Smooth muscle cell (in vitro differentiated cells): Measurements from ENCODE around the gene GMPPA. TPM values are rescaled to one million over a fixed set of nuclear protein-coding genes. Genes with fewer than 3 reads are reported as not detected.
A peak's percentile ranks its signal among the peaks of the same experiment; 100 is the strongest.

ENCODE experiments used
- DNase-seq: peaks from one replicate; lab custom pipeline; 2025; ENCODE audit not compliant: unreplicated experiment; lab: John Stamatoyannopoulos, UW
- H2AFZ ChIP-seq: fragments of 200-600 bp; sonication (generic); 2 replicates; pipeline ENCODE4 v1.6.0; 2016; ENCODE audit warnings: antibody characterized with exemption, low read depth, mild to moderate bottlenecking
- H3F3A ChIP-seq: fragments of 200-600 bp; sonication (generic); 2 replicates; pipeline ENCODE4 v1.6.0; 2017; ENCODE audit warnings: antibody characterized with exemption, low read depth
- H3K27ac ChIP-seq: fragments of 200-600 bp; sonication (generic); 2 replicates; pipeline ENCODE4 v1.5.1; 2016; ENCODE audit warnings: low read depth, mild to moderate bottlenecking
- H3K27me3 ChIP-seq: fragments of 200-600 bp; sonication (generic); 2 replicates; pipeline ENCODE4 v1.6.1; 2016; ENCODE audit warnings: low read depth, mild to moderate bottlenecking
- H3K36me3 ChIP-seq: fragments of 200-600 bp; sonication (generic); 2 replicates; pipeline ENCODE4 v1.5.1; 2016; ENCODE audit warnings: low read depth
- H3K4me1 ChIP-seq: fragments of 200-600 bp; sonication (generic); 2 replicates; pipeline ENCODE4 v1.5.1; 2016; ENCODE audit warnings: low read depth
- H3K4me2 ChIP-seq: fragments of 200-600 bp; sonication (generic); 2 replicates; pipeline ENCODE4 v1.6.0; 2016; ENCODE audit warnings: mild to moderate bottlenecking
- H3K4me3 ChIP-seq: fragments of 200-600 bp; sonication (generic); 2 replicates; pipeline ENCODE4 v1.5.1; 2016; ENCODE audit warnings: mild to moderate bottlenecking
- H3K79me2 ChIP-seq: fragments of 200-600 bp; sonication (generic); 2 replicates; pipeline ENCODE4 v1.6.0; 2016; ENCODE audit warnings: low read depth, mild to moderate bottlenecking
- H3K9ac ChIP-seq: fragments of 200-600 bp; sonication (generic); 2 replicates; pipeline ENCODE4 v1.6.0; 2016; ENCODE audit warnings: low read depth
- H3K9me3 ChIP-seq: fragments of 200-600 bp; sonication (generic); replicated peaks from 2 replicates; pipeline ENCODE4 v1.5.1; 2016; ENCODE audit warnings: low read depth
- H4K20me1 ChIP-seq: fragments of 200-600 bp; sonication (generic); 2 replicates; pipeline ENCODE4 v1.6.0; 2016; ENCODE audit warnings: low read depth
- WGBS: methylation state at CpG from one replicate; pipeline ENCODE4 v1.1.7; 2016; ENCODE audit warnings: low lambda C conversion rate; 5-methylcytosine and 5-hydroxymethylcytosine counted together
- polyA plus RNA-seq: library from polyadenylated mRNA; unstranded; fragments of >200 nt; fragmentation: Nextera tagmentation; extraction: Ambion mirVana; gene quantifications from 2 replicates; pipeline ENCODE4 v1.2.1, GENCODE V29; 2016
- total RNA-seq: library from RNA; depleted of rRNA; stranded (reverse); fragments of >200 nt; gene quantifications from 2 replicates; pipeline ENCODE4 v1.2.3, GENCODE V29; 2014
- TF ChIP-seq, protein P1 (sequence below): fragments of 200-600 bp; sonication (generic); IDR thresholded peaks from 2 replicates; pipeline ENCODE4 v1.5.1; 2017; ENCODE audit warnings: borderline replicate concordance, mild to moderate bottlenecking, antibody characterized with exemption; ENCODE audit not compliant: insufficient read depth, poor library complexity, severe bottlenecking

The GMPPA gene
- total and polyA plus RNA-seq, 2 experiments from 2014 or later: 59.3 to 81.7 TPM

DNA sequence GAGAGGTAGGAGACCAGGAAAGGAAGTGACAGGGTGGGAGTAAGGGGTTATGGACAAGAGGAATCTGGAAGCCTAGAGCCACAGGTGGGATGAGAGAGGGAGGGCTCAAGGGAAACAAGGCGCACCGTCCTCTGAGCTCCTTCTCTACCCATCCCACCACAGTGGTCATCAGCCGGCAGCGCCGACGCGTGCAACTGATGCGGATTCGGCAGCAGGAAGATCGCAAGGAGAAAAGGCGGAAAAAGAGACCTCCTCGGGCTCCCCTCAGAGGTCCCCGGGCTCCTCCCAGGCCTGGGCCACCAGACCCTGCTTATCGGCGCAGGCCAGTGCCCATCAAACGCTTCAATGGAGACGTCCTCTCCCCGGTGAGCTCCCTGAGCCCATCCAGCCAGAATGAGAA, 50.3 kb downstream of the GMPPA start:
- Histone ChIP-seq H3K9ac (no peak overlapping the region), H3K4me1 (peaks cover 11% of the 10 kb centered on the region), H3K27me3 (no peaks in the 10 kb centered on the region), H3F3A (no peaks in the 10 kb centered on the region), H4K20me1 (peaks cover 4% of the 10 kb centered on the region), H3K27ac (no peak overlapping the region), H3K36me3 (no peaks in the 10 kb centered on the region), H3K9me3 (no peaks in the 10 kb centered on the region), H3K4me2 (no peak overlapping the region), H2AFZ (no peak overlapping the region), H3K4me3 (no peak overlapping the region), H3K79me2 (no peaks in the 10 kb centered on the region)
- TF ChIP-seq, protein P1, sequence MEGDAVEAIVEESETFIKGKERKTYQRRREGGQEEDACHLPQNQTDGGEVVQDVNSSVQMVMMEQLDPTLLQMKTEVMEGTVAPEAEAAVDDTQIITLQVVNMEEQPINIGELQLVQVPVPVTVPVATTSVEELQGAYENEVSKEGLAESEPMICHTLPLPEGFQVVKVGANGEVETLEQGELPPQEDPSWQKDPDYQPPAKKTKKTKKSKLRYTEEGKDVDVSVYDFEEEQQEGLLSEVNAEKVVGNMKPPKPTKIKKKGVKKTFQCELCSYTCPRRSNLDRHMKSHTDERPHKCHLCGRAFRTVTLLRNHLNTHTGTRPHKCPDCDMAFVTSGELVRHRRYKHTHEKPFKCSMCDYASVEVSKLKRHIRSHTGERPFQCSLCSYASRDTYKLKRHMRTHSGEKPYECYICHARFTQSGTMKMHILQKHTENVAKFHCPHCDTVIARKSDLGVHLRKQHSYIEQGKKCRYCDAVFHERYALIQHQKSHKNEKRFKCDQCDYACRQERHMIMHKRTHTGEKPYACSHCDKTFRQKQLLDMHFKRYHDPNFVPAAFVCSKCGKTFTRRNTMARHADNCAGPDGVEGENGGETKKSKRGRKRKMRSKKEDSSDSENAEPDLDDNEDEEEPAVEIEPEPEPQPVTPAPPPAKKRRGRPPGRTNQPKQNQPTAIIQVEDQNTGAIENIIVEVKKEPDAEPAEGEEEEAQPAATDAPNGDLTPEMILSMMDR: no peak
- WGBS: 98% methylated on average over 18 of the region's 18 CpGs
- no peak for DNase-seq

DNA sequence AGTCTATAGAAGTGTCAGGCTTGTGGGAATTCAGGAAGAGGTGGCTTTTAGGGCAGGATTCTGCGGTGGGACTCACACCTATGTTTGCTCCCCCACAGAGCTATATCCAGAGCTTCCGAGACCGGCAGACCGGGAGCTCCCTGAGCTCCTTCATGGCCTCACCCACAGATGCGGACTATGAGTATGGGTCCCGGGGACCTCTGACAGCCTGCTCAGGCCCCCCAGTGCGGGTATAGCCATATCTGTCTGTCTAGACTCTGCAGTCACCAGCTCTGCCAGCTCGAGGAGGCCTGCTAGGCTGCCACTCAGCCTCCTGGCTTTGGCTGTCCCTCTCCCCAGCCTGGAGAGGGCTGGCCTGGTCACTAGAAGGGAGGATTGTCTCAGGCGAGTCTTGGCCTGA, 50.9 kb downstream of the GMPPA start:
- no peak overlapping the region for H3K27ac ChIP-seq
- DNase-seq: no peak
- H3K9me3 ChIP-seq: no peaks in the 10 kb centered on the region
- no peak overlapping the region for H3K9ac ChIP-seq
- H3K27me3 ChIP-seq: no peaks in the 10 kb centered on the region
- 93% methylated on average over 9 of the region's 9 CpGs for WGBS
- no peaks in the 10 kb centered on the region for H3K79me2 ChIP-seq
- peaks cover 5% of the 10 kb centered on the region for H3K4me1 ChIP-seq
- H3K36me3 ChIP-seq: no peaks in the 10 kb centered on the region
- H2AFZ ChIP-seq: no peak overlapping the region
- H3K4me3 ChIP-seq: no peak overlapping the region
- TF ChIP-seq, protein P1: no peak
- H4K20me1 ChIP-seq: peaks cover 4% of the 10 kb centered on the region
- no peaks in the 10 kb centered on the region for H3F3A ChIP-seq
- H3K4me2 ChIP-seq: no peak overlapping the region

DNA sequence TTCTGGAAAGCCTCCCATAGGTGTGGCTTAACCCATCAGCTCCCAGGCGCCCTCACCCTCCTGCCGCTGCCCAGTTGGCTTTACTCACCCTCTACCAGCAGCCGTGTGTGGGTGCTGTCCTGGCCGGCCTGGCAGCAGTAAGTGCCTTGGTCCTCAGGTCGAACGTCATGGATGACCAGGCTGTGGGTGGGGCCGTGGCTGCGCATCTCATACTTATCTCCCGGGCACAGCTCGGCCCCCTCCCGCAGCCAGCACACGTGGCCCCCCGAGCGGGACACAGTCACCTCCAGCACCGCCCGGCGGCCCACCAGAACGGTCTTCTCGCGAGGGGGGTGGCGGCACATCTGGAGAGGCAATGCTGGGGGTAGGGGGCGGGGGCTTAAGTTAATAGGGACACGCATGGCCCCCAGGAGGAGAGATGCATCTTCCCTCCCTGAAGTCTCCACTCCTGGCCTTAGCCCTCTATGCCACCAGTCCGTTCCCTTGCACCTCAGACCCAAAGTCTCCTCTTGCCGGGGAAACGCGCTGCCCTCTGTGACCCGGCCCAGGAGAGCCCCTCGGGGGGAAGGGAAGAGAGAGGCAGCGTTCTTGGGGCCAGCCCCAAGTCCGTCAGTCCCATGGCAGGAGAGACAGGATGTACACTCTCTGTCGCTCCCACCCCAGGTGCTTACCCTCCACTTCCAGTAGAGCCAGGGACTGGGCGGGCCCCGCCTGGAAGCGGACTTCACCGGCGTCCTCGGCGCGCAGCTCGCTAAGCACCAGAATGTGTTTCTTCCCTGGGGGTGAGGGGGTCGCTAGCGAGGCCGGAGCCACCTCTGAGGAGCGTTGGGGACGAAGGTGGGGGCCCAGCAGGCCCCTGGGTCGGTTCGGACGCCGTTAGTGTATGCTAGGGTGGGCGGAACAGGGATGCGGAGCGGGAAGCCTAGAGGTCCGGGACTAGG, 53.0 kb downstream of the GMPPA start:
- Histone ChIP-seq H3K9me3 (no peaks in the 10 kb centered on the region), H2AFZ (peak overlapping the region; percentile 54), H3F3A (no peaks in the 10 kb centered on the region), H3K36me3 (no peaks in the 10 kb centered on the region), H3K4me1 (peaks cover 4% of the 10 kb centered on the region), H3K9ac (no peak overlapping the region), H3K27ac (no peak overlapping the region), H4K20me1 (peaks cover 4% of the 10 kb centered on the region), H3K4me2 (peak overlapping the region; percentile 96), H3K4me3 (peak overlapping the region; percentile 61), H3K27me3 (no peaks in the 10 kb centered on the region), H3K79me2 (no peaks in the 10 kb centered on the region)
- 5% methylated on average over 43 of the region's 54 CpGs for WGBS
- TF ChIP-seq, protein P1: no peak
- peak; percentile 27 for DNase-seq
